ENCODE data around the gene FAM3B. TPM values are rescaled to one million over a fixed set of nuclear protein-coding genes. Genes with fewer than 3 reads are reported as not detected.

FAM3B gene
- total and polyA plus RNA-seq, 2 experiments from 2014 or later: 2.5 to 3.6 TPM

GRCh38 chr21:41366522-41367151 is 50.0 kb downstream of the FAM3B start (continued):
- TF ChIP-seq, protein P1, sequence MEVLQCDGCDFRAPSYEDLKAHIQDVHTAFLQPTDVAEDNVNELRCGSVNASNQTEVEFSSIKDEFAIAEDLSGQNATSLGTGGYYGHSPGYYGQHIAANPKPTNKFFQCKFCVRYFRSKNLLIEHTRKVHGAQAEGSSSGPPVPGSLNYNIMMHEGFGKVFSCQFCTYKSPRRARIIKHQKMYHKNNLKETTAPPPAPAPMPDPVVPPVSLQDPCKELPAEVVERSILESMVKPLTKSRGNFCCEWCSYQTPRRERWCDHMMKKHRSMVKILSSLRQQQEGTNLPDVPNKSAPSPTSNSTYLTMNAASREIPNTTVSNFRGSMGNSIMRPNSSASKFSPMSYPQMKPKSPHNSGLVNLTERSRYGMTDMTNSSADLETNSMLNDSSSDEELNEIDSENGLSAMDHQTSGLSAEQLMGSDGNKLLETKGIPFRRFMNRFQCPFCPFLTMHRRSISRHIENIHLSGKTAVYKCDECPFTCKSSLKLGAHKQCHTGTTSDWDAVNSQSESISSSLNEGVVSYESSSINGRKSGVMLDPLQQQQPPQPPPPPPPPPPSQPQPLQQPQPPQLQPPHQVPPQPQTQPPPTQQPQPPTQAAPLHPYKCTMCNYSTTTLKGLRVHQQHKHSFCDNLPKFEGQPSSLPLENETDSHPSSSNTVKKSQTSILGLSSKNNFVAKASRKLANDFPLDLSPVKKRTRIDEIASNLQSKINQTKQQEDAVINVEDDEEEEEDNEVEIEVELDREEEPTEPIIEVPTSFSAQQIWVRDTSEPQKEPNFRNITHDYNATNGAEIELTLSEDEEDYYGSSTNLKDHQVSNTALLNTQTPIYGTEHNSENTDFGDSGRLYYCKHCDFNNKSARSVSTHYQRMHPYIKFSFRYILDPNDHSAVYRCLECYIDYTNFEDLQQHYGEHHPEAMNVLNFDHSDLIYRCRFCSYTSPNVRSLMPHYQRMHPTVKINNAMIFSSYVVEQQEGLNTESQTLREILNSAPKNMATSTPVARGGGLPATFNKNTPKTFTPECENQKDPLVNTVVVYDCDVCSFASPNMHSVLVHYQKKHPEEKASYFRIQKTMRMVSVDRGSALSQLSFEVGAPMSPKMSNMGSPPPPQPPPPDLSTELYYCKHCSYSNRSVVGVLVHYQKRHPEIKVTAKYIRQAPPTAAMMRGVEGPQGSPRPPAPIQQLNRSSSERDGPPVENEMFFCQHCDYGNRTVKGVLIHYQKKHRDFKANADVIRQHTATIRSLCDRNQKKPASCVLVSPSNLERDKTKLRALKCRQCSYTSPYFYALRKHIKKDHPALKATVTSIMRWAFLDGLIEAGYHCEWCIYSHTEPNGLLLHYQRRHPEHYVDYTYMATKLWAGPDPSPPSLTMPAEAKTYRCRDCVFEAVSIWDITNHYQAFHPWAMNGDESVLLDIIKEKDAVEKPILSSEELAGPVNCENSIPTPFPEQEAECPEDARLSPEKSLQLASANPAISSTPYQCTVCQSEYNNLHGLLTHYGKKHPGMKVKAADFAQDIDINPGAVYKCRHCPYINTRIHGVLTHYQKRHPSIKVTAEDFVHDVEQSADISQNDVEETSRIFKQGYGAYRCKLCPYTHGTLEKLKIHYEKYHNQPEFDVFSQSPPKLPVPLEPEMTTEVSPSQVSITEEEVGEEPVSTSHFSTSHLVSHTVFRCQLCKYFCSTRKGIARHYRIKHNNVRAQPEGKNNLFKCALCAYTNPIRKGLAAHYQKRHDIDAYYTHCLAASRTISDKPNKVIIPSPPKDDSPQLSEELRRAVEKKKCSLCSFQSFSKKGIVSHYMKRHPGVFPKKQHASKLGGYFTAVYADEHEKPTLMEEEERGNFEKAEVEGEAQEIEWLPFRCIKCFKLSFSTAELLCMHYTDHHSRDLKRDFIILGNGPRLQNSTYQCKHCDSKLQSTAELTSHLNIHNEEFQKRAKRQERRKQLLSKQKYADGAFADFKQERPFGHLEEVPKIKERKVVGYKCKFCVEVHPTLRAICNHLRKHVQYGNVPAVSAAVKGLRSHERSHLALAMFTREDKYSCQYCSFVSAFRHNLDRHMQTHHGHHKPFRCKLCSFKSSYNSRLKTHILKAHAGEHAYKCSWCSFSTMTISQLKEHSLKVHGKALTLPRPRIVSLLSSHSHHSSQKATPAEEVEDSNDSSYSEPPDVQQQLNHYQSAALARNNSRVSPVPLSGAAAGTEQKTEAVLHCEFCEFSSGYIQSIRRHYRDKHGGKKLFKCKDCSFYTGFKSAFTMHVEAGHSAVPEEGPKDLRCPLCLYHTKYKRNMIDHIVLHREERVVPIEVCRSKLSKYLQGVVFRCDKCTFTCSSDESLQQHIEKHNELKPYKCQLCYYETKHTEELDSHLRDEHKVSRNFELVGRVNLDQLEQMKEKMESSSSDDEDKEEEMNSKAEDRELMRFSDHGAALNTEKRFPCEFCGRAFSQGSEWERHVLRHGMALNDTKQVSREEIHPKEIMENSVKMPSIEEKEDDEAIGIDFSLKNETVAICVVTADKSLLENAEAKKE (CRISPR knock-in tag; IDR thresholded peaks at IDR 0.05): no peak
- TF ChIP-seq JUNB (IDR thresholded peaks at IDR 0.05; ENCODE audit: unreplicated experiment): no peak
- TF ChIP-seq, protein P2, sequence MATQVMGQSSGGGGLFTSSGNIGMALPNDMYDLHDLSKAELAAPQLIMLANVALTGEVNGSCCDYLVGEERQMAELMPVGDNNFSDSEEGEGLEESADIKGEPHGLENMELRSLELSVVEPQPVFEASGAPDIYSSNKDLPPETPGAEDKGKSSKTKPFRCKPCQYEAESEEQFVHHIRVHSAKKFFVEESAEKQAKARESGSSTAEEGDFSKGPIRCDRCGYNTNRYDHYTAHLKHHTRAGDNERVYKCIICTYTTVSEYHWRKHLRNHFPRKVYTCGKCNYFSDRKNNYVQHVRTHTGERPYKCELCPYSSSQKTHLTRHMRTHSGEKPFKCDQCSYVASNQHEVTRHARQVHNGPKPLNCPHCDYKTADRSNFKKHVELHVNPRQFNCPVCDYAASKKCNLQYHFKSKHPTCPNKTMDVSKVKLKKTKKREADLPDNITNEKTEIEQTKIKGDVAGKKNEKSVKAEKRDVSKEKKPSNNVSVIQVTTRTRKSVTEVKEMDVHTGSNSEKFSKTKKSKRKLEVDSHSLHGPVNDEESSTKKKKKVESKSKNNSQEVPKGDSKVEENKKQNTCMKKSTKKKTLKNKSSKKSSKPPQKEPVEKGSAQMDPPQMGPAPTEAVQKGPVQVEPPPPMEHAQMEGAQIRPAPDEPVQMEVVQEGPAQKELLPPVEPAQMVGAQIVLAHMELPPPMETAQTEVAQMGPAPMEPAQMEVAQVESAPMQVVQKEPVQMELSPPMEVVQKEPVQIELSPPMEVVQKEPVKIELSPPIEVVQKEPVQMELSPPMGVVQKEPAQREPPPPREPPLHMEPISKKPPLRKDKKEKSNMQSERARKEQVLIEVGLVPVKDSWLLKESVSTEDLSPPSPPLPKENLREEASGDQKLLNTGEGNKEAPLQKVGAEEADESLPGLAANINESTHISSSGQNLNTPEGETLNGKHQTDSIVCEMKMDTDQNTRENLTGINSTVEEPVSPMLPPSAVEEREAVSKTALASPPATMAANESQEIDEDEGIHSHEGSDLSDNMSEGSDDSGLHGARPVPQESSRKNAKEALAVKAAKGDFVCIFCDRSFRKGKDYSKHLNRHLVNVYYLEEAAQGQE (IDR thresholded peaks at IDR 0.05; ENCODE audit: unreplicated experiment): no peak
- TF ChIP-seq, protein P3, sequence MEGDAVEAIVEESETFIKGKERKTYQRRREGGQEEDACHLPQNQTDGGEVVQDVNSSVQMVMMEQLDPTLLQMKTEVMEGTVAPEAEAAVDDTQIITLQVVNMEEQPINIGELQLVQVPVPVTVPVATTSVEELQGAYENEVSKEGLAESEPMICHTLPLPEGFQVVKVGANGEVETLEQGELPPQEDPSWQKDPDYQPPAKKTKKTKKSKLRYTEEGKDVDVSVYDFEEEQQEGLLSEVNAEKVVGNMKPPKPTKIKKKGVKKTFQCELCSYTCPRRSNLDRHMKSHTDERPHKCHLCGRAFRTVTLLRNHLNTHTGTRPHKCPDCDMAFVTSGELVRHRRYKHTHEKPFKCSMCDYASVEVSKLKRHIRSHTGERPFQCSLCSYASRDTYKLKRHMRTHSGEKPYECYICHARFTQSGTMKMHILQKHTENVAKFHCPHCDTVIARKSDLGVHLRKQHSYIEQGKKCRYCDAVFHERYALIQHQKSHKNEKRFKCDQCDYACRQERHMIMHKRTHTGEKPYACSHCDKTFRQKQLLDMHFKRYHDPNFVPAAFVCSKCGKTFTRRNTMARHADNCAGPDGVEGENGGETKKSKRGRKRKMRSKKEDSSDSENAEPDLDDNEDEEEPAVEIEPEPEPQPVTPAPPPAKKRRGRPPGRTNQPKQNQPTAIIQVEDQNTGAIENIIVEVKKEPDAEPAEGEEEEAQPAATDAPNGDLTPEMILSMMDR (conservative IDR thresholded peaks at IDR 0.05; ENCODE audit: low read depth in 2 of 2): no peak

Measured in GM23338 (cell line).